Activated T-helper 2 cell treated with anti-CD3 and anti-CD28 coated beads, Interferon-gamma antibody, Interleukin-2, Interleukin-4, amounts not matched to agents 10 μg/mL and 5 μg/mL and 100 μg/mL, durations not matched to agents 14 hours and 24 hours and 36 hours (primary cell): ENCODE data around the gene STX16. TPM values are rescaled to one million over a fixed set of nuclear protein-coding genes. Genes with fewer than 3 reads are reported as not detected.

Experiments used
- DNase-seq: peaks from one replicate; pipeline ENCODE4 v3.0.0; 2021; ENCODE audit warnings: low spot score
- H3K27ac Mint-ChIP-seq: one replicate; pipeline ENCODE4 v1.8.0; 2021; ENCODE audit warnings: mixed read lengths
- H3K27me3 Mint-ChIP-seq: one replicate; pipeline ENCODE4 v1.8.0; 2021; ENCODE audit warnings: low read depth, mixed read lengths
- H3K36me3 Mint-ChIP-seq: one replicate; pipeline ENCODE4 v1.8.0; 2021; ENCODE audit warnings: low read depth, mixed read lengths
- H3K4me1 Mint-ChIP-seq: one replicate; pipeline ENCODE4 v1.8.0; 2021; ENCODE audit warnings: low read depth, mixed read lengths
- H3K4me3 Mint-ChIP-seq: one replicate; pipeline ENCODE4 v1.8.0; 2021; ENCODE audit warnings: low read depth, mild to moderate bottlenecking, moderate library complexity, mixed read lengths
- H3K9me3 Mint-ChIP-seq: one replicate; pipeline ENCODE4 v1.8.0; 2021; ENCODE audit warnings: mixed read lengths
- intact Hi-C: fragments of 100-400 bp; cut with micrococcal nuclease; formaldehyde crosslinking; loops from one replicate; pipeline ENCODE4 v1.15.1; 2023
- total RNA-seq: library from RNA; stranded (reverse); gene quantifications from 2 replicates; pipeline ENCODE4 v1.2.3, GENCODE V29; 2022

The STX16 gene
- total RNA-seq, 1 donor from 2014 or later, result 103 TPM

- no peak overlapping the region for H3K4me3 Mint-ChIP-seq
- no peaks in the 10 kb centered on the region for H3K9me3 Mint-ChIP-seq
- DNase-seq, result no peak
- peaks cover 3% of the 10 kb centered on the region for H3K4me1 Mint-ChIP-seq
- no peak overlapping the region for H3K27ac Mint-ChIP-seq
- peaks cover 35% of the 10 kb centered on the region for H3K36me3 Mint-ChIP-seq
- H3K27me3 Mint-ChIP-seq, result no peaks in the 10 kb centered on the region
- intact Hi-C loops, result loop anchor here (10.0 kb wide), 1 partner anchor 109 kb away; no protein-coding TSS in a partner anchor
These were observed 54.3 kb downstream of the STX16 start for GRCh38 chr20:58705208-58705926.

GRCh38 chr20:58706150-58706892, 55.2 kb downstream of the STX16 start:
- Mint-ChIP-seq H3K27ac (no peak overlapping the region), H3K27me3 (no peaks in the 10 kb centered on the region), H3K36me3 (peaks cover 31% of the 10 kb centered on the region), H3K9me3 (no peaks in the 10 kb centered on the region), H3K4me1 (no peaks in the 10 kb centered on the region), H3K4me3 (no peak overlapping the region)
- intact Hi-C loops, result loop anchor here (10.0 kb wide), 1 partner anchor 108 kb away; no protein-coding TSS in a partner anchor
- no peak for DNase-seq

GRCh38 chr20:58706975-58707681, 56.0 kb downstream of the STX16 start:
- intact Hi-C loops, result loop anchor here (10.0 kb wide), 1 partner anchor 108 kb away; no protein-coding TSS in a partner anchor
- H3K4me3 Mint-ChIP-seq, result no peak overlapping the region
- H3K9me3 Mint-ChIP-seq, result no peaks in the 10 kb centered on the region
- no peaks in the 10 kb centered on the region for H3K27me3 Mint-ChIP-seq
- no peak overlapping the region for H3K27ac Mint-ChIP-seq
- peaks cover 31% of the 10 kb centered on the region for H3K36me3 Mint-ChIP-seq
- no peaks in the 10 kb centered on the region for H3K4me1 Mint-ChIP-seq
- peak; percentile 5 for DNase-seq

DNA sequence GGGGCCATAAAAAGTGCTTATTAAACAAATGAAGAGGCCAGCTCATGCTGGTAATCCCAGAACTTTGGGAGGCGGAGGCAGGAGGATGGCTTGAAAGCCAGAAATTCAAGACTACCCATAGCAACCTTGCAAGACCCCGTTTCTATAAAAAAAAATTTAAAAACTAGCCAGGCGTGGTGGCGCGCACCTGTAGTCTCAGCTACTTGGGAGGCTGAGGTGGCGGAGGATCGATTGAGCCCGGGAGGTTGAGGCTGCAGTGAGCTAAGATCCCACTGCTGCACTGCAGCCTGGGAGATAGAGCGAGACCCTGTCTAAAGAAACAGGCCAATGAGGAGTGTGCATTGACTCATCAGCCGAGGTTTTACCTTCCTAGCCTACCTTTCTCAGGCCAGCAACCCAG, 56.7 kb downstream of the STX16 start:
- H3K27ac Mint-ChIP-seq, result no peak overlapping the region
- H3K36me3 Mint-ChIP-seq, result peaks cover 24% of the 10 kb centered on the region
- H3K4me1 Mint-ChIP-seq, result peaks cover 1% of the 10 kb centered on the region
- no peaks in the 10 kb centered on the region for H3K27me3 Mint-ChIP-seq
- intact Hi-C loops, result loop anchor here (10.0 kb wide), 1 partner anchor 107 kb away; no protein-coding TSS in a partner anchor
- no peaks in the 10 kb centered on the region for H3K9me3 Mint-ChIP-seq
- no peak for DNase-seq
- no peak overlapping the region for H3K4me3 Mint-ChIP-seq

- no peak overlapping the region for H3K27ac Mint-ChIP-seq
- DNase-seq, result peak; percentile 6
- H3K9me3 Mint-ChIP-seq, result no peaks in the 10 kb centered on the region
- H3K4me3 Mint-ChIP-seq, result no peak overlapping the region
- H3K27me3 Mint-ChIP-seq, result no peaks in the 10 kb centered on the region
- H3K36me3 Mint-ChIP-seq, result peaks cover 18% of the 10 kb centered on the region
- H3K4me1 Mint-ChIP-seq, result peaks cover 1% of the 10 kb centered on the region
- intact Hi-C loops, result loop anchor here (10.0 kb wide), 1 partner anchor 106 kb away; no protein-coding TSS in a partner anchor
These were observed 57.3 kb downstream of the STX16 start for GRCh38 chr20:58708246-58708931.

- H3K9me3 Mint-ChIP-seq, result no peaks in the 10 kb centered on the region
- no peaks in the 10 kb centered on the region for H3K27me3 Mint-ChIP-seq
- no peak overlapping the region for H3K4me3 Mint-ChIP-seq
- H3K27ac Mint-ChIP-seq, result no peak overlapping the region
- H3K36me3 Mint-ChIP-seq, result peaks cover 10% of the 10 kb centered on the region
- DNase-seq, result peak; percentile 6
- intact Hi-C loops, result loop anchor here (10.0 kb wide), 1 partner anchor 106 kb away; no protein-coding TSS in a partner anchor
- peaks cover 1% of the 10 kb centered on the region for H3K4me1 Mint-ChIP-seq
These were observed 58.1 kb downstream of the STX16 start for GRCh38 chr20:58709013-58709702.

DNA sequence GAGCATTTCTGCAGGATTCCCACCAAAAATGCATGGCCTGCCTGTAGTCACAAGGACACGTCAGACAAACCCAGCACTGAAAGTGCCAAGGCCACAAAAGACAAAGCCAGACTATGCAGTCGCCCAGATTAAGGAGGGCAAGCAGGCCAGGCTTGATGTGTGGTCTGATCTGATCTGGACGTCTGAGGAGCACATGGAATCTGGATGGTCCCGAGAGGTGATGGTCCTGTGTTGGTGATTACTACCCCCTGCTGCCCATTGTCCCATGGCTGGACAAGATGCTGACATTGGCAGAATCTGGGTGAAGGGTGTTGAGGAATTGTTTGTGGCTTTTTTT, 58.6 kb downstream of the STX16 start:
- Mint-ChIP-seq H3K36me3 (peaks cover 8% of the 10 kb centered on the region), H3K4me1 (peaks cover 1% of the 10 kb centered on the region), H3K4me3 (no peak overlapping the region), H3K27me3 (no peaks in the 10 kb centered on the region), H3K27ac (no peak overlapping the region), H3K9me3 (no peaks in the 10 kb centered on the region)
- no peak for DNase-seq
- intact Hi-C loops, result loop anchor here (10.0 kb wide), 1 partner anchor 105 kb away; no protein-coding TSS in a partner anchor

DNA sequence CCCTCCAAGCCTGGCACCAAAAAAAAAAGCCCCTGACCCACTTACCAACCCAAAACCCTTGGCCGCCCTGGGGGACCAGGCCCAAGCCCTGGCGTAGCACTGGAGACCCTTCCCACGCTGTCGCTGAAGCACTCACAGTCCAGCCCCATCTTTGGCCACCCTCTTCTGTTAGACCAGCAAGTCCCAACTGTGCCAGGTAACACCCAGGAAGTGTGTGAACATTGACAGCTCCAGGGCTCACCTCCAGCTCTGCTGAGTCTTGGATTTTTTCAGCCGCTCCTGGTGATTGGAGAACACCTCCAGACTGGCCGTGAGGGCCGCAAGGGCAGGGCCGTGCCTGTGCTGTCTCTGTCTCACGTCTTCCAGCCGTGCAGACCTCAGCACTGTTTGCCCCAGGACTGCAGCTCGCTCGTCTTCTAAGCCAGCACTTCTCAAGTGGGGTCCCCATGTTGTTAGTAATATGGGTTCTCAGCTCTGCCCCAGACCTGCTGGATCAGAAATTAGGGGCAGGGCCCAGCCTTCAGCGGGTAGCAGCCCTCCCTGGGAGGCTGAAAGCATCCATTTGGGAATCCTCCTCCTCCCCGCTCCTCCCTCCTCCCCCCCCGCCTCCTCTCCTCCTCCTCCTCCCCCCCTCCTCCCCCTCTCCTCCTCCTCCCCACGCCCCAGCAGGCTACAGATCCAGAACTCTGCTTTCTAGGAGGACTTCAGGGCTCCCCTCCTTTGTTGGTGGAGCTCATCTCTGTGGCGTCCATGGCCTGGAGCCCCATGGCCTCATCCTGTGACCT, 59.6 kb downstream of the STX16 start:
- Mint-ChIP-seq H3K36me3 (peaks cover 3% of the 10 kb centered on the region), H3K27ac (no peak overlapping the region), H3K9me3 (no peaks in the 10 kb centered on the region), H3K4me3 (no peak overlapping the region), H3K27me3 (no peaks in the 10 kb centered on the region), H3K4me1 (peaks cover 1% of the 10 kb centered on the region)
- intact Hi-C loops, result no loop called here
- peak; percentile 7 for DNase-seq

GRCh38 chr20:58711266-58712051, 60.4 kb downstream of the STX16 start:
- H3K36me3 Mint-ChIP-seq, result no peaks in the 10 kb centered on the region
- H3K9me3 Mint-ChIP-seq, result no peaks in the 10 kb centered on the region
- peak; percentile 6 for DNase-seq

DNA sequence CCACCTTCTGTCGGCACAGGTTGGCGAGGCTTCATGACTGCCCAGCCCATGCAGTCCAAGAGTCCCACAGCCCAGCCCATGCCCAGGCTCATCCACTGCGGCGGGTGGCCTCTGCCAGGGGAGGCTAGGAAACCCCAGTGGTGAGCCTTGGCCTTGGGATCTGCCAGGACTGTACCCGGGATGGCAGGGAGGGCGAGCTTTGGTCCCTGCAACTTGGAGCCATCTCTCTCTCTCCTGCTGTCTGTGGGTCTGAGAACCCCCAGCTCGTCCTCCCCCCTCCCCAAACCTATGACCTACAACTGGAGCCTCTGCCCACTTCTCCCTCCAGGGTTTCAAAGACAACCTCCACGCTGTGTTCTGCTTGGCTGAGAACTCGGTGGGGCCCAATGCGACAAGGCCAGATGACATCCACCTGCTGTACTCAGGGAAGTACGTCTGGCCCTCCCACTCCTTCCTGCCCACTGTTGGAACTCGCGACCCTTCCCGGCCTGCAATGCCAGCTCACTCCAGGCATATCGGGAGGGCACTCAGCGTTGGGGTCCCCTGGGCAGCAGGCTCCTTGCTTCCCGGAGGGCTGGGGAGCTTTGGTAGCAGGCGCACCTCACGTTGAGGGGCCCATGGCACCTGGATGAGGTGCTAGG, 61.2 kb downstream of the STX16 start:
- H3K4me1 Mint-ChIP-seq, result peaks cover 1% of the 10 kb centered on the region

More at GRCh38 chr20:58711266-58712051, 60.4 kb downstream of the STX16 start:
- Mint-ChIP-seq H3K4me1 (peaks cover 1% of the 10 kb centered on the region), H3K4me3 (no peak overlapping the region), H3K27me3 (no peaks in the 10 kb centered on the region), H3K27ac (no peak overlapping the region)
- intact Hi-C loops, result no loop called here

More for the DNA sequence above, 61.2 kb downstream of the STX16 start:
- no peaks in the 10 kb centered on the region for H3K36me3 Mint-ChIP-seq
- H3K27me3 Mint-ChIP-seq, result no peaks in the 10 kb centered on the region
- no peak overlapping the region for H3K4me3 Mint-ChIP-seq
- H3K27ac Mint-ChIP-seq, result no peak overlapping the region
- DNase-seq, result peak; percentile 2
- intact Hi-C loops, result no loop called here
- no peaks in the 10 kb centered on the region for H3K9me3 Mint-ChIP-seq
